ENCODE results near the gene LFNG. TPM values are rescaled to one million over a fixed set of nuclear protein-coding genes. Genes with fewer than 3 reads are reported as not detected.

Gene LFNG
- total RNA-seq, 1 donor = 21.0 TPM

DNA sequence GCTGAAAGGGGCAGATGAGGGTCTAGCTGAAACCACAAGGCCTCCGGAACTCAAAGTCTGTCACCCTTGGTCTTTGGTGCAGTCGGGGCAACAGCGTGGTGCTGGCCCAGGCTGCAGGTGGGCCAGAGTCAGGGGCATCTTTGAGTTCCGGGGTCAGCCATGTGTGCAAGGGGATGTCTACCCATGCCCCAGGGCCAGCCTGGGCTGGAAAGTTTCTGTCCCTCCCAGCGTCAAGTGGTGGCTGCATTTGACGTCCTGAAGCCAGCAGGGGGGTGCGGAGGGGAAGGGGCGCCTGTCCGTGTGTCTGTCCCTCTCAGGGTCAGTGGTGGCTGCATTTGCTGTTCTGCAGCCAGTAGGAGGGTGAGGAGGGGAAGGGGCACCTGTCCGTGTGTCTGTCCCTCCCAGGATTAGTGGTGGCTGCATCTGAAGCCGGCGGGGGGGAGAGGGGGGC, 35.1 kb downstream of the LFNG start:
- Histone ChIP-seq H4K20me1 (ENCODE audit: insufficient read depth, low read length) (peaks cover 8% of the 10 kb centered on the region), H3K27me3 (ENCODE audit: insufficient read depth, low read length) (no peaks in the 10 kb centered on the region), H3K4me3 (ENCODE audit: insufficient read depth, low read length) (peak overlapping the region; percentile 93), H3K27ac (ENCODE audit: low read depth, low read length) (peak overlapping the region; percentile 37), H3K36me3 (ENCODE audit: insufficient read depth, low read length) (peaks cover 6% of the 10 kb centered on the region), H3K4me1 (ENCODE audit: insufficient read depth, low read length) (peaks cover 15% of the 10 kb centered on the region), H2AFZ (ENCODE audit: low read length) (peak overlapping the region; percentile 56), H3K79me2 (ENCODE audit: insufficient read depth, low read length) (peaks cover 21% of the 10 kb centered on the region), H3K9me3 (ENCODE audit: low read depth, low read length) (no peaks in the 10 kb centered on the region), H3K4me2 (ENCODE audit: insufficient read depth, low read length) (peak overlapping the region; percentile 95)
- DNase-seq (ENCODE audit: insufficient read length, low spot score, missing footprints) = peak; percentile 36
- TF ChIP-seq CTCF (IDR thresholded peaks at IDR 0.05; ENCODE audit: extremely low read depth, low read depth, low read length) = no peak

DNA sequence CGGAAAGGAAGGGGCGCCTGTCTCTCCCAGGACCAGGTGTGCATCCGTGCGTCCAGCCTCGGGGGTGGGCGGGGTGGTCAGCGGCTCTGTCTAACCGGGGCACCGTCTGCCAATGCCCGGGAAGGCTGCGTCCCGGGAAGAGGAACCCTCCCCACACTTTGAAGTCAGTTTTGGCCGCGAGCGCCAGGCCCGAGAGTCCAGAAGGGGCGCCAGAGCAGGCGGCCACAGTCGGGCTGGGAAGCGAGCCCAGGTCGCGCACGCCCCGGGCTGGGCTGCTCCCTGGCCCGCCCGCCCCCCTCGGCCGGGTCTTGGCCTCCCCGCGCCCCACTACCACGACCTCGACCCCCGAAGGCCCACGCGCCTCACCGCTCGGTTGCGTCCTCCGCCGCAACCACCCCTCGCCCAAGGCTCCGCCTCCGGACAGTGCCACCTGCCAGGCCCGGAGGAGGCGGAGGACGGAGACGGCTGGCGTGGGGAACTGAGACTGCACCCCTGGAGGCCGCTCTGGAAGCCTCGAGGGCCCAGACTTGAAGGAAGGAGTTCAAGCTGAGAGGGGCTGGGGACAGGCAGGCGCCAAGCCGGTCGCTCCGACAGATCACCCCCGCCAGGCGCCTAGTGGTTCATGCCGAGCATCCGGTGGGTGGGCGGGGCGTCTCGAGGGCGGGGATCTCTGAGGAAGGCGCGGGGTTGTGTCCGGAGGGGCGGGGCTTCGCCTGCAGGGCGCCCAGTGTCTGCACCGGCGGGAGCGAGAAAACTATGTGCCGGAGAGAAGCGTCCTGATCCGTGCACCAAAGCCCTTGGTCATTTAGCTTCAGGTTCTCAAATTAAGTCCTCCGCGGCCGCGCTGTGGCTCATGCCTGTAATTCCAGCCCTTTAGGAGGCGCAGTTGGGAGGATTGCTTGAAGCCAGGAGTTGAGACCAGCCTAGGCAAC, 35.8 kb downstream of the LFNG start, which contains the start of gene BRAT1:
Gene BRAT1 (minus strand): TSS at position 404 of the 932 bp plus-strand sequence. CDS start 1,093 bp downstream, outside the sequence.
- peaks cover 28% of the 10 kb centered on the region for H3K79me2 ChIP-seq (ENCODE audit: insufficient read depth, low read length)
- peak; percentile 41 for TF ChIP-seq CTCF (IDR thresholded peaks at IDR 0.05; ENCODE audit: extremely low read depth, low read depth, low read length)
- peaks cover 8% of the 10 kb centered on the region for H4K20me1 ChIP-seq (ENCODE audit: insufficient read depth, low read length)
- peak; percentile 99 for DNase-seq (ENCODE audit: insufficient read length, low spot score, missing footprints)
- H3K27me3 ChIP-seq (ENCODE audit: insufficient read depth, low read length) = no peaks in the 10 kb centered on the region
- peak within 1 kb of the TSS; percentile 95 for H3K4me2 ChIP-seq (ENCODE audit: insufficient read depth, low read length)
- peak within 1 kb of the TSS; percentile 98 for H2AFZ ChIP-seq (ENCODE audit: low read length)
- no peaks in the 10 kb centered on the region for H3K9me3 ChIP-seq (ENCODE audit: low read depth, low read length)
- peak within 1 kb of the TSS; percentile 93 for H3K4me3 ChIP-seq (ENCODE audit: insufficient read depth, low read length)
- peak within 1 kb of the TSS; percentile 97 for H3K27ac ChIP-seq (ENCODE audit: low read depth, low read length)
- peaks cover 5% of the 10 kb centered on the region for H3K36me3 ChIP-seq (ENCODE audit: insufficient read depth, low read length)
- peaks cover 19% of the 10 kb centered on the region for H3K4me1 ChIP-seq (ENCODE audit: insufficient read depth, low read length)

- Histone ChIP-seq H3K4me3 (ENCODE audit: insufficient read depth, low read length) (peak within 1 kb of the TSS; percentile 93), H3K79me2 (ENCODE audit: insufficient read depth, low read length) (peaks cover 34% of the 10 kb centered on the region), H3K4me1 (ENCODE audit: insufficient read depth, low read length) (peaks cover 15% of the 10 kb centered on the region), H3K9me3 (ENCODE audit: low read depth, low read length) (no peaks in the 10 kb centered on the region), H3K27ac (ENCODE audit: low read depth, low read length) (peak within 1 kb of the TSS; percentile 51), H2AFZ (ENCODE audit: low read length) (peak within 1 kb of the TSS; percentile 89), H4K20me1 (ENCODE audit: insufficient read depth, low read length) (peaks cover 6% of the 10 kb centered on the region), H3K4me2 (ENCODE audit: insufficient read depth, low read length) (peak within 1 kb of the TSS; percentile 90), H3K36me3 (ENCODE audit: insufficient read depth, low read length) (no peaks in the 10 kb centered on the region), H3K27me3 (ENCODE audit: insufficient read depth, low read length) (no peaks in the 10 kb centered on the region)
- peak; percentile 99 for DNase-seq (ENCODE audit: insufficient read length, low spot score, missing footprints)
- no peak for TF ChIP-seq CTCF (IDR thresholded peaks at IDR 0.05; ENCODE audit: extremely low read depth, low read depth, low read length)
Observed at GRCh38 chr7:2558629-2559282, 39.2 kb downstream of the LFNG start, which contains the start of gene IQCE. TSS of gene IQCE (plus strand) at chr7:2558979. CDS start at chr7:2559182, 203 bp downstream.

Data from osteoblast (primary cell).